ENCODE measurements around the gene LTB4R2. TPM values are rescaled to one million over a fixed set of nuclear protein-coding genes. Genes with fewer than 3 reads are reported as not detected.

LTB4R2 gene
- total and polyA plus RNA-seq, 2 donors (not counting 1 experiment from before 2014, with no cell fraction given), result 0.23 to 1.8 TPM

DNA sequence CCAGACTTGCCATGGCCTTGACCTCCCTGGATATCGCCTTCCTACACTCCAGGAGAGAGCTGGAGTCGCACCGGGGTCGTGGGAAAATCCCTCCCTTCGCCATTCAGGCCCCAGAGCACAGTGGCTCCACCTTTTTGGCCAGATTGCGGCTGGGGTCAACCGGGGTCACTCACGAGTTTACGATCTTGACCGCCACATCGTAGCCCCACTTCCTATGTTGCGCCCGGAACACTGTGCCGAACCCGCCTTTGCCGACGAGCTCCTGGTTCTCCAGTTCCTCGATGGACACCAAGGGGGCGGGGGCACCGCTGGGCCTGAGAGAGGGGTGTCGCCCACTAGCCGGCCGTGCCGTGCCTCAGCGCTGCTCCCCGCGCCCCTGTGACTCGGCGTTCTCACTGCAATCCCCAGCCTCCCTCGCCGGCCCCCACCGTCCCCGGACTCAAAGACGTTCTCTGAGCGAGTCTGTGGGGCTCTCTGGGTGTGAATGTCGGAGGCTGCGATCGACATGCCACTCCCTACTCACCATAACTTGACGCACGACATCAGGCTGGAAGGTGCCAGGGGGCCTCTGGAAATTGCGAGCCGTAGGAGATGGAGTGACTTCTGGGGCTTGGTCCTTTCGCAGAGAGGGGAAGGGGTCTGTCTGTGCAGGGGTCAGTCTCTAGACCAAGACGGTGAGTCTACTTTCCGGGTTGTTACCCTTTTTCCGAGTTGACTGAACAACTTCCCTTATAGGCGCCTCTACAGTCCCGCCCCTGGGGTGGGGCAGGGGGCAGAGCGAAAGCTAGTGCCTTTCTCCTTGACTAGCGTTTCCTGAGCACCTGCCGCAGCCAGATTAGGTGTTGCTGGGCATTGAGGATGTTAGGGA, 29.6 kb downstream of the LTB4R2 start, which contains the start of gene RIPK3:
Gene RIPK3, minus strand, starts transcription at position 708 of the 868 bp plus-strand sequence. Its CDS starts 165 bp downstream, at position 543.
- Histone ChIP-seq H3K4me2 (ENCODE audit: extremely low read depth, insufficient read depth, low read length) (no peak within 1 kb of the TSS), H3K27ac (ENCODE audit: insufficient read depth, low read length) (no peak within 1 kb of the TSS), H3K9me3 (ENCODE audit: control insufficient read depth, insufficient read depth, low read depth, low read length) (no peaks in the 10 kb centered on the region), H3K4me3 (replicated peaks in 1 of 4; ENCODE audit: control extremely low read depth in 1 of 4, insufficient read depth in 1 of 4, low read depth in 3 of 4, low read length in 4 of 4) (peak within 1 kb of the TSS in 1 of 4 experiments; percentile 28), H3K9ac (ENCODE audit: insufficient read depth, low read length) (no peak within 1 kb of the TSS), H3K36me3 (ENCODE audit: control insufficient read depth, insufficient read depth, low read length) (no peaks in the 10 kb centered on the region), H2AFZ (ENCODE audit: low read length) (no peak within 1 kb of the TSS), H3K4me1 (ENCODE audit: control insufficient read depth, extremely low read depth, insufficient read depth, low read length) (peaks cover 2% of the 10 kb centered on the region), H3K79me2 (ENCODE audit: control insufficient read depth, insufficient read depth, low read length) (no peaks in the 10 kb centered on the region), H3K27me3 (ENCODE audit: control insufficient read depth, insufficient read depth, low read length) (peaks cover 39% of the 10 kb centered on the region), H4K20me1 (ENCODE audit: control insufficient read depth, extremely low read depth, insufficient read depth, low read length) (no peaks in the 10 kb centered on the region)
- no peak for DNase-seq (ENCODE audit: low read depth in 2 of 2)
- no peak for TF ChIP-seq EZH2 (IDR thresholded peaks at IDR 0.05; ENCODE audit: low read length, missing control alignments)
- TF ChIP-seq, protein P1, sequence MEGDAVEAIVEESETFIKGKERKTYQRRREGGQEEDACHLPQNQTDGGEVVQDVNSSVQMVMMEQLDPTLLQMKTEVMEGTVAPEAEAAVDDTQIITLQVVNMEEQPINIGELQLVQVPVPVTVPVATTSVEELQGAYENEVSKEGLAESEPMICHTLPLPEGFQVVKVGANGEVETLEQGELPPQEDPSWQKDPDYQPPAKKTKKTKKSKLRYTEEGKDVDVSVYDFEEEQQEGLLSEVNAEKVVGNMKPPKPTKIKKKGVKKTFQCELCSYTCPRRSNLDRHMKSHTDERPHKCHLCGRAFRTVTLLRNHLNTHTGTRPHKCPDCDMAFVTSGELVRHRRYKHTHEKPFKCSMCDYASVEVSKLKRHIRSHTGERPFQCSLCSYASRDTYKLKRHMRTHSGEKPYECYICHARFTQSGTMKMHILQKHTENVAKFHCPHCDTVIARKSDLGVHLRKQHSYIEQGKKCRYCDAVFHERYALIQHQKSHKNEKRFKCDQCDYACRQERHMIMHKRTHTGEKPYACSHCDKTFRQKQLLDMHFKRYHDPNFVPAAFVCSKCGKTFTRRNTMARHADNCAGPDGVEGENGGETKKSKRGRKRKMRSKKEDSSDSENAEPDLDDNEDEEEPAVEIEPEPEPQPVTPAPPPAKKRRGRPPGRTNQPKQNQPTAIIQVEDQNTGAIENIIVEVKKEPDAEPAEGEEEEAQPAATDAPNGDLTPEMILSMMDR (conservative IDR thresholded peaks at IDR 0.05 in 1 of 2, IDR thresholded peaks at IDR 0.05 in 1 of 2; ENCODE audit: low read depth in 1 of 2, low read length in 2 of 2), result no peak

DNA sequence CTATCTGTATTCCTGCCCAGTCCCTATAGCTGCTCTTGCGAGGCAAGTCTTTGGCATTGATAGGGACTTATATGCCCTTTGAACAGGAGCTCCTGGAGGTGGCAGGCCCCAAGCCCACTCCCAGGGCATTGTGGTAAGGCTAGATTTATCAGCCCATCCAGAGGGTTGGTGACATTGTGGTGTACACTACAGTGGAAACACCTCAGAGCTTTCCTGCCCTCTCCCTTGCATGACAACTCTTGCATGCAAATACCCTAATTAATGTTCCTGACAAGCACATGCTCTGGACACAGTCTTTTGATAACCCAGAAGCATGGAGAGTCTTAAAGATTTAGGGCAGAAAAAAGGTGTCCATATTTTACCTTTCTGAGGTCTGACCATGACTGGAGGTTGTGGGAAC, 30.7 kb downstream of the LTB4R2 start:
- DNase-seq (ENCODE audit: low read depth in 2 of 2), result no peak
- H3K4me3 ChIP-seq (replicated peaks in 1 of 4; ENCODE audit: control extremely low read depth in 1 of 4, insufficient read depth in 1 of 4, low read depth in 3 of 4, low read length in 4 of 4), result no peak overlapping the region
- peaks cover 29% of the 10 kb centered on the region for H3K27me3 ChIP-seq (ENCODE audit: control insufficient read depth, insufficient read depth, low read length)
- no peak overlapping the region for H3K4me2 ChIP-seq (ENCODE audit: extremely low read depth, insufficient read depth, low read length)
- no peak overlapping the region for H3K9ac ChIP-seq (ENCODE audit: insufficient read depth, low read length)
- no peak overlapping the region for H2AFZ ChIP-seq (ENCODE audit: low read length)
- no peaks in the 10 kb centered on the region for H3K79me2 ChIP-seq (ENCODE audit: control insufficient read depth, insufficient read depth, low read length)
- H3K9me3 ChIP-seq (ENCODE audit: control insufficient read depth, insufficient read depth, low read depth, low read length), result no peaks in the 10 kb centered on the region
- H3K27ac ChIP-seq (ENCODE audit: insufficient read depth, low read length), result no peak overlapping the region
- peaks cover 2% of the 10 kb centered on the region for H3K4me1 ChIP-seq (ENCODE audit: control insufficient read depth, extremely low read depth, insufficient read depth, low read length)
- no peaks in the 10 kb centered on the region for H3K36me3 ChIP-seq (ENCODE audit: control insufficient read depth, insufficient read depth, low read length)
- no peaks in the 10 kb centered on the region for H4K20me1 ChIP-seq (ENCODE audit: control insufficient read depth, extremely low read depth, insufficient read depth, low read length)
- TF ChIP-seq, protein P1 (conservative IDR thresholded peaks at IDR 0.05 in 1 of 2, IDR thresholded peaks at IDR 0.05 in 1 of 2; ENCODE audit: low read depth in 1 of 2, low read length in 2 of 2), result no peak
- TF ChIP-seq EZH2 (IDR thresholded peaks at IDR 0.05; ENCODE audit: low read length, missing control alignments), result peak; percentile 43

DNA sequence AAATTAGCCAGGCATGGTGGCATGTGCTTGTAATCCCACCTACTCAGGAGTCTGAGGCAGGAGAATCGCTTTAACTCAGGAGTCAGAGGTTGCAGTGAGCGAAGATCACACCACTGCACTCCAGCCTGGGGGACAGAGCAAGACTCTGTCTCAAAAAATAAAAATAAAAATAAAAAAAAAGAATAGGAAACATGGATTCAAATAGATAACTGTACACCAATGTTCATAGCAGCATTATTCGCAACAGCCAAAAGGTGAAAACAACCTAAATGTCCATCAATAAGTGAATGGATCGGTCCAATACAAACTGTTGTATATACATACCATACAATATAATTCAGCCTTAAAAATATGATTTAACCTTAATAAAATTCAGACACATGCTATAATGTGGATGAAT, 32.9 kb downstream of the LTB4R2 start:
- no peak for DNase-seq (ENCODE audit: low read depth in 2 of 2)
- H3K27me3 ChIP-seq (ENCODE audit: control insufficient read depth, insufficient read depth, low read length), result peaks cover 13% of the 10 kb centered on the region
- no peak overlapping the region for H2AFZ ChIP-seq (ENCODE audit: low read length)
- no peak for TF ChIP-seq EZH2 (IDR thresholded peaks at IDR 0.05; ENCODE audit: low read length, missing control alignments)
- TF ChIP-seq, protein P1 (conservative IDR thresholded peaks at IDR 0.05 in 1 of 2, IDR thresholded peaks at IDR 0.05 in 1 of 2; ENCODE audit: low read depth in 1 of 2, low read length in 2 of 2), result no peak
- no peaks in the 10 kb centered on the region for H3K79me2 ChIP-seq (ENCODE audit: control insufficient read depth, insufficient read depth, low read length)
- no peak overlapping the region for H3K27ac ChIP-seq (ENCODE audit: insufficient read depth, low read length)
- H3K4me1 ChIP-seq (ENCODE audit: control insufficient read depth, extremely low read depth, insufficient read depth, low read length), result no peaks in the 10 kb centered on the region
- no peak overlapping the region for H3K4me2 ChIP-seq (ENCODE audit: extremely low read depth, insufficient read depth, low read length)
- H3K4me3 ChIP-seq (replicated peaks in 1 of 4; ENCODE audit: control extremely low read depth in 1 of 4, insufficient read depth in 1 of 4, low read depth in 3 of 4, low read length in 4 of 4), result no peak overlapping the region
- H3K9ac ChIP-seq (ENCODE audit: insufficient read depth, low read length), result no peak overlapping the region
- H3K36me3 ChIP-seq (ENCODE audit: control insufficient read depth, insufficient read depth, low read length), result no peaks in the 10 kb centered on the region
- no peaks in the 10 kb centered on the region for H4K20me1 ChIP-seq (ENCODE audit: control insufficient read depth, extremely low read depth, insufficient read depth, low read length)
- H3K9me3 ChIP-seq (ENCODE audit: control insufficient read depth, insufficient read depth, low read depth, low read length), result no peaks in the 10 kb centered on the region
